ENCODE results near the gene GFPT2.

The GFPT2 gene

GRCh38 chr5:180291234-180291940, 61.7 kb downstream of the GFPT2 start:
- Histone ChIP-seq H3K4me3 (ENCODE audit: severe bottlenecking) (peak overlapping the region; percentile 100), H3K27me3 (ENCODE audit: insufficient read depth, poor library complexity, severe bottlenecking) (no peaks in the 10 kb centered on the region), H3K9me3 (ENCODE audit: severe bottlenecking) (no peaks in the 10 kb centered on the region), H3K27ac (ENCODE audit: poor library complexity, severe bottlenecking) (peak overlapping the region; percentile 55), H3K36me3 (ENCODE audit: low read depth) (peaks cover 5% of the 10 kb centered on the region; the same call in 1 of the 2 replicates), H3K4me1 (ENCODE audit: insufficient read depth, poor library complexity, severe bottlenecking) (peaks cover 10% of the 10 kb centered on the region)
- peak; percentile 7; the same call in 1 of the 3 replicates for ATAC-seq (ENCODE audit: low read depth)
- DNase-seq (ENCODE audit: low spot score): no peak
- TF ChIP-seq CTCF (IDR thresholded peaks at IDR 0.05; ENCODE audit: poor library complexity, severe bottlenecking): peak; percentile 55

- ATAC-seq (ENCODE audit: low read depth): no peak
- Histone ChIP-seq H3K27ac (ENCODE audit: poor library complexity, severe bottlenecking) (peak overlapping the region; percentile 55), H3K9me3 (ENCODE audit: severe bottlenecking) (no peaks in the 10 kb centered on the region), H3K27me3 (ENCODE audit: insufficient read depth, poor library complexity, severe bottlenecking) (no peaks in the 10 kb centered on the region), H3K4me1 (ENCODE audit: insufficient read depth, poor library complexity, severe bottlenecking) (peaks cover 10% of the 10 kb centered on the region), H3K4me3 (ENCODE audit: severe bottlenecking) (peak overlapping the region; percentile 100), H3K36me3 (ENCODE audit: low read depth) (peaks cover 9% of the 10 kb centered on the region; the same call in 1 of the 2 replicates)
- DNase-seq (ENCODE audit: low spot score): no peak
- TF ChIP-seq CTCF (IDR thresholded peaks at IDR 0.05; ENCODE audit: poor library complexity, severe bottlenecking): no peak
Observed at GRCh38 chr5:180290568-180291233, 62.4 kb downstream of the GFPT2 start.

- peaks cover 10% of the 10 kb centered on the region for H3K4me1 ChIP-seq (ENCODE audit: insufficient read depth, poor library complexity, severe bottlenecking)
- DNase-seq (ENCODE audit: low spot score) (no peak), ATAC-seq (ENCODE audit: low read depth) (no peak)
- H3K27ac ChIP-seq (ENCODE audit: poor library complexity, severe bottlenecking): no peak overlapping the region
- H3K27me3 ChIP-seq (ENCODE audit: insufficient read depth, poor library complexity, severe bottlenecking): no peaks in the 10 kb centered on the region
- no peaks in the 10 kb centered on the region for H3K9me3 ChIP-seq (ENCODE audit: severe bottlenecking)
- TF ChIP-seq CTCF (IDR thresholded peaks at IDR 0.05; ENCODE audit: poor library complexity, severe bottlenecking): no peak
- H3K36me3 ChIP-seq (ENCODE audit: low read depth): peaks cover 15% of the 10 kb centered on the region
- H3K4me3 ChIP-seq (ENCODE audit: severe bottlenecking): no peak overlapping the region
Observed at GRCh38 chr5:180289966-180290365, 63.2 kb downstream of the GFPT2 start.

- H3K9me3 ChIP-seq (ENCODE audit: severe bottlenecking): no peaks in the 10 kb centered on the region
- no peaks in the 10 kb centered on the region for H3K27me3 ChIP-seq (ENCODE audit: insufficient read depth, poor library complexity, severe bottlenecking)
- no peak for TF ChIP-seq CTCF (IDR thresholded peaks at IDR 0.05; ENCODE audit: poor library complexity, severe bottlenecking)
- H3K4me1 ChIP-seq (ENCODE audit: insufficient read depth, poor library complexity, severe bottlenecking): peaks cover 10% of the 10 kb centered on the region
- H3K4me3 ChIP-seq (ENCODE audit: severe bottlenecking): no peak overlapping the region
- H3K27ac ChIP-seq (ENCODE audit: poor library complexity, severe bottlenecking): no peak overlapping the region
- ATAC-seq (ENCODE audit: low read depth): peak; percentile 33
- DNase-seq (ENCODE audit: low spot score): no peak
- H3K36me3 ChIP-seq (ENCODE audit: low read depth): peaks cover 20% of the 10 kb centered on the region
Observed at GRCh38 chr5:180289433-180289832, 63.7 kb downstream of the GFPT2 start.

GRCh38 chr5:180287868-180288267, 65.3 kb downstream of the GFPT2 start:
- peaks cover 25% of the 10 kb centered on the region for H3K36me3 ChIP-seq (ENCODE audit: low read depth)
- no peak for TF ChIP-seq CTCF (IDR thresholded peaks at IDR 0.05; ENCODE audit: poor library complexity, severe bottlenecking)
- peaks cover 16% of the 10 kb centered on the region for H3K4me1 ChIP-seq (ENCODE audit: insufficient read depth, poor library complexity, severe bottlenecking)
- H3K27ac ChIP-seq (ENCODE audit: poor library complexity, severe bottlenecking): no peak overlapping the region
- H3K27me3 ChIP-seq (ENCODE audit: insufficient read depth, poor library complexity, severe bottlenecking): no peaks in the 10 kb centered on the region
- no peak overlapping the region for H3K4me3 ChIP-seq (ENCODE audit: severe bottlenecking)
- DNase-seq (ENCODE audit: low spot score): no peak
- H3K9me3 ChIP-seq (ENCODE audit: severe bottlenecking): no peaks in the 10 kb centered on the region
- no peak for ATAC-seq (ENCODE audit: low read depth)
